HS-5 (cell line): ENCODE data around the gene WWOX.

Experiments
- DNase-seq: peaks from one replicate; pipeline ENCODE4 v3.0.0-alpha.2; 2012; ENCODE audit warnings: low read depth

The WWOX gene

GRCh38 chr16:78994135-78994745, 894.8 kb downstream of the WWOX start:
- no peak for DNase-seq

- DNase-seq, result no peak
Measured at GRCh38 chr16:78995441-78995840, 896.0 kb downstream of the WWOX start.

- DNase-seq, result no peak
Measured at GRCh38 chr16:78996790-78997189, 897.3 kb downstream of the WWOX start.

- no peak for DNase-seq
Measured at GRCh38 chr16:78998879-78999278, 899.4 kb downstream of the WWOX start.

GRCh38 chr16:79001156-79001967, 901.9 kb downstream of the WWOX start:
- no peak for DNase-seq

- DNase-seq, result no peak
Measured at GRCh38 chr16:79003026-79003609, 903.7 kb downstream of the WWOX start.

GRCh38 chr16:79004309-79004708, 904.9 kb downstream of the WWOX start:
- no peak for DNase-seq

GRCh38 chr16:79005096-79005495, 905.6 kb downstream of the WWOX start:
- DNase-seq, result no peak

- DNase-seq, result no peak
Measured at GRCh38 chr16:79006206-79006605, 906.8 kb downstream of the WWOX start.

GRCh38 chr16:79006765-79007164, 907.3 kb downstream of the WWOX start:
- no peak for DNase-seq

- no peak for DNase-seq
Measured at GRCh38 chr16:79007614-79008013, 908.2 kb downstream of the WWOX start.

GRCh38 chr16:79008036-79008868, 908.8 kb downstream of the WWOX start:
- DNase-seq, result no peak

GRCh38 chr16:79008869-79009179, 909.4 kb downstream of the WWOX start:
- DNase-seq, result no peak

- no peak for DNase-seq
Measured at GRCh38 chr16:79009896-79010295, 910.4 kb downstream of the WWOX start.

- DNase-seq, result no peak
Measured at GRCh38 chr16:79011282-79011681, 911.8 kb downstream of the WWOX start.

GRCh38 chr16:79012671-79013434, 913.4 kb downstream of the WWOX start:
- DNase-seq, result no peak

GRCh38 chr16:79013930-79014660, 914.6 kb downstream of the WWOX start:
- DNase-seq, result no peak

- DNase-seq, result no peak
Measured at GRCh38 chr16:79018650-79019429, 919.4 kb downstream of the WWOX start.

GRCh38 chr16:79019431-79019830, 920.0 kb downstream of the WWOX start:
- no peak for DNase-seq

- no peak for DNase-seq
Measured at GRCh38 chr16:79021991-79022630, 922.7 kb downstream of the WWOX start.
